HG02943 (cell line): ENCODE measurements around the gene EML3.
"Not testable (repeated sequence)": the region's sequence is repeated elsewhere in the genome, so short reads cannot be mapped to it uniquely, and the experiment has no call there.

Experiments used
- ATAC-seq: cut with Tn5 transposase; IDR thresholded peaks from one replicate; pipeline ENCODE4 v1.9.1; 2021; ENCODE audit warnings: mild to moderate bottlenecking, low read depth, moderate library complexity; ENCODE audit not compliant: unreplicated experiment

Gene EML3

DNA sequence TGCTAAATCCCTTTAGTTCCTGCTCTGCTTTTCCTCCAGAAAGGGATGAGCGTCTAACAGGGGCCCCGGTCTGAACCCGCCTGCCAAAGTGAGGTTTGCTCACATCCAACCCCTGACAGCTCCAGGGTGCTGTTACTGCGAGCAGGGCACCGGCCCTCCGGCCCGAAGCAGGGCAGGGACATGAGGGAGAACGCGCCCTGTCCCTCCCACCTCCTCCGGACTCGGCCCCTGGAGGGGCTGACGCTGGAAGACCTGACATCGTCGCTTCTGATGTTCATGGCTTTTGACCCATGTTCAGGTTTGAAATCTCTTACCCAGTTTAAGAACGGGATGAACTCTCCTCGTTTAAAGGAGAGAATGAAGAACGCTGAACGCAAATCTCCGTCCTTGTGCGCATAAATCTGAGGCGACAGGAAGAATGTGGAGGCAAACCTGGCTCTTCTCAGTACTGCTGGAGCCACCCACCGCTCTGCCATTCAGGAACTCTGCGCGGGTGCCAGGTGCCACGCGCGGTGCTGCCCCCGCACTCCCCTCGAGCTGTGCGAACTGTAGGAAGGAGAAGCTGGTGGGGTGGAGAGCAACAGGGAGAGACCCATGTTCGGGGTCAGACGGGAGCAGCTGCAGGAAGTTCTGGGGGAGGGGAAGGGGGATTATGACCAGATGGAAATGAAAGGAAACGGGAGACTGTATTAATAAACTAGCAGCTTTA is 38.1 kb downstream of the EML3 start:
- ATAC-seq = peak; percentile 9

DNA sequence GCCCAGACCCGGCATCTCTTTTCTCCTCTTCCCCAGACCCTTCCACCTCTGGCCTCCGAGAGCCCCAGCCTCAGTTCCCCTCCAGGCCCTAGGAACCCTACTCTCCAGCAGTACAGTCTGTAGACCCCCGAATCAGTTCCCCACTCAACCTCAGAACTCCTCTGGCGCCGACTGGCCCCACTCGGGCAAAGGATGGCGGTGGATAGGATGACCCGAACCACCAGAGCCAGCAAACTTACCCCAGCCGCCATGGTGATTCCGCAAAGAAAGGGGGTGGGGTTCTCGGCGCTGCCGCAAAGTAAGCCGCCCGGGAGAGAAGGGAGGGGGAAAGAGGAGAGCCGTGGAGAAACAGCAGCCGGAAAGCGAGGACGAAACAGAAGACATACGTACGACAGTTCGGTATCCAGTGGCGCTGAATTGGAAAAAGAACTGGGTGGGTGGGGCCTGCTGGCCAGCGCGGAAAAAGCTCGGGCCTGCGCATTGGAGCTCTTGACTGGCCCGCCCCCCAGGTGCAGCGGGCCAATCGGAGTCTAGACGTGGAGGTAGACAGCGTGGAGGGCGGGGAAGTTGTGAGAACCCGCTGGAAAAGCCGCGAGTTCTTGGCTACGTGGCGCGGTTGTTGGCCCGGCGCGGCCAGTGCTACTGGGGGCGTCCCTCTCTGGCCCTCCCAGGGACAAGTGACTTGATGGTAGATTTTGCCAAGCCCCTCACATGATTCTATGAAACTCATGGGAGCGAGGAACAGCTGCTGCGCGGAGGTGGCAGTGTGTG is 38.8 kb downstream of the EML3 start, which contains the start of gene EEF1G:
Gene EEF1G, minus strand, starts transcription at position 300 of the 771 bp plus-strand sequence. Its CDS starts 49 bp downstream, at position 251.
- peak; percentile 91 for ATAC-seq

DNA sequence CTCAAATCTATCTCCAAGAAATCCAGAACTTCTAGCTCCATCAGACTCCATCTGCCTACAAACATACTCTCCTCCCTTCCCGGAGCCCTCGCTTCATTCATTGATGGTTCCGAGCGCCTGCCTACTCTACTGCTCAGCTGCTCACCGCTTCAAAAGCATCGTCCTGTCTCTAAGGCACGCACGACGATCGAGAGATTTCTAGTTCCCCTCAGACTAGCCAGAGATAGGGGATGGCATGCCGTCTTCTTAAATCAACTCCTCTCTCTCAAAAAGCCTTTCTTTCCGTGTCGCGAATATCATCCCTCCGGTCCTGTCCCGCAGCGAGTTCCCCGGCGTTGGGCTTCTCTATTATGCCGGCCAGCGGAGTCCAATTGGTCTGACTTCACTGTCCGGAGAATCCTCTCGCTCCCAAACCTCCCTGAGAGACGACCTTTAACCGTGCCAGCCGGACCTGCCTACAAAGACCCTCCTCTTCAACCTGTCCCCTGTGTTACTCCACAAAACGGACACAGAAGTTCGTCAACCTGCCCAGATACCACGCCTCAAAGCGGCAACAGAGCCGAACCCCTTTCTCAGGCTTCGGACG is 39.5 kb downstream of the EML3 start:
- ATAC-seq = no peak

DNA sequence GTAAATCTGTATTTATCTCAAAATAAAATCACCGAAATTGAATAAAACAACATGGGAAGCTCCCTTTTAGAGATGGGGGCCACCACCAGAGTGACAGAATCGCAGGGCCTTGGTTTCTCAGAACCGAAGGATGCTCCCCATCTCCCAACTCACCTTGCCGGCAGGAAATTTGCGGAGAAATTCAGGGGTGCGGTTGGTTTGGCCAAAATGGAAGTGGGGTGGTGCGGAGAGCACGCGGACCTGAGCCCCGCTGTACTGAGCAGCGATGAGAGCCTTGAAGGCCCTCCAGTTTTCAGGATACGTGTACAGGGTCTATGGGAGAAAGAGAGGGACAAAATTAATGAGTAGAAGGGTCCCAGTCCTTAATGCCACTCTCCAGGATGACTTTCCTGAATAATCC is 40.1 kb downstream of the EML3 start:
- ATAC-seq = no peak

DNA sequence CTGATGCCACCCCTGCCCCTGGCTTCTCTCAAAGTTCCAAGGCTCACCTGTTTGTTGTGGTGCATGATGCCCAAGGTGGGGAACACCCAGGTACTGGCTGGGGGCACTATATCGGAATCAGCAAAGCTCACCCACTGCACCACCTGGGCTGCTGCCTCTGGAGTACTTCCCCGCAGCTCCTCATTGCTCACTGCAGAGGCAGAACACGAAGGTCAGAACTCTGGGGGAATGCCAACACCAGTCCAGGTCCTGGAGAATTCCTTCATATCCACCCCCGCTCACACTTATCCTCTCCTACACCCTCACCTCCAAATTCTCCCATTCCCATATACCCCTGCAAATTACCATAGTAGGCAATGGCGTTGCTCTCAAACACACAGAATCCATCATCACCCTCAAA is 41.1 kb downstream of the EML3 start:
- not testable (repeated sequence) for ATAC-seq

DNA sequence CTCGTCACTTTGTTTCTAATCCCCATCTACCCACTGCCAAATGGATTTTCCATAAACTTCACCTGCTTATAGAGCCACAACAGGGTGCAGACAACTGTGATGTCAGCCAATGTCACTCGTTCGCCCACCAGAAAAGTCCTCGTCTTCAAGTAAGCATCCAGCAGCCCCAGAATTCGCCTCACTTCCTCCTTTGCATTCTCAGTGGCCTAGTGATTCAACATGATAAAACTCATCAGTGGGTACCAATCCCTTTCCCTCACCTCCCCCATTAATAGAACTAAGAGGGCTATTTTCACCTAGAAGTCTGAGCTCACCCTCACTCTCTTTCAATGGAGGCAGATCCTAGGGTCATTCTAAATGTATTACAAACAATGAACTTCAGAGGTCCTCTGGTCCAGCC is 41.7 kb downstream of the EML3 start:
- not testable (repeated sequence) for ATAC-seq

DNA sequence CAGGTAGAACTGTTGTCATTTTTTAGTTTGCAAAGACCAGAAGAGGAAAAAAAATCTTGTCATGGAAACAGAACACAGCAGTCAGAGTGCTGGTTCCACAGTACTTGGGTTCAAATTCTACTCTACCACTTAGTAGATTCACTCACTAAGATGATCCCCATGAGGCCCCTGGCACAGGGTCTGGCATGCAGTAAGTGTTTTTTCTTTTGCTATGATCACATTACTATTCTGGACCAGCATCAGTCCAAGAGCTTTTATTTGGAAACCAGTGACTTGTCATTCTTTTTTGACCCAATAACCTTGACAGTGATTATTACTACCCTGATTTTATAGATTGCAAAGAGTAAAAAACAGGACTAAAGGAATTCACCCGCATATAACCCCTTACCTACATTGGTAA is 43.0 kb downstream of the EML3 start:
- ATAC-seq = no peak

DNA sequence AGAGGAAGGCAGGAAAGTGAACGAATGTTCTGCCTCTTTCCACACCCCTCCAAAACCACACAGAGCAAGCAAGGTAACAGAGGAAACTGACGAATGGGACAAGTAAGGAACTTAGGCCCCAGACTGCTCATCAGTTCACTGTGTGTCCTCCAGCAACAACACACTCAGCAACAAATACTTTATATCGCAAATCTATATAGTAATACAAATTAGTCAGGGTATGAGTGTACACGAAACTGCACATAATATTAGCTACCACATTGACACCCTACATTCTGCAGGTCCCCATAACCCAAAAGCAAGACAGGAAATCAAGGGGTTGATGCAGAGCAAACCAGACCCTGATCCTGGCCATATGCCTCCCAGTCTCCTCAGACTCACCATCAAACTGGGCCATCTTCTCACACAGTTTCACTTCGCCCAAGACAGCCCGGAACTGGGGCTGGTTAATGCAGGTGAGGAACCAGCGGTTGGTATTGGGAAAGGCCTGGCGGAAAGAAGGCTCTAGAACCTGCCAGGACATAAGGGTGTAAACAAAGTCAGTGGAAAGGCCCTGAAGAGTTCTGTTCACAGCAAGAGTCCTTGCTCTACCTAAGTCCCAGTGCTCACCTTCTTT is 45.4 kb downstream of the EML3 start:
- no peak for ATAC-seq

DNA sequence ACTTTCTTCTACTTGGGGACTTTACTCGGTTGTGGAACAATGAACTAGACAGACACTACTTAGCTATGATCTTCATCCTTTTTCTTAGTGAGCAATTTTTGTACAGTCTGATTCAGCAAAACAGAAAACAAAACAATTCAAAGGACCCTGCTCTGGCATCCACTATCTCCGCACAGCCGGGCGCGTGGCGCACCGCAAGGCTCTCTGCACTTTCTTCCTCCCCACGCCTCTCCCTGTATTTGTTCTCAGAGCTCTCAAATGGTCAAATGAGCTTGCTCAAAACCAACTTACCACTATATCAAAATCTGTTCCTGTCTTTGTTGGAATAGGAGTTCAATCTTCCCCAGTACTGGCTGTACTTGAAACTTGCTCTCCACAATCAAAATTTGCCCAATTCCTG is 46.3 kb downstream of the EML3 start:
- no peak for ATAC-seq

DNA sequence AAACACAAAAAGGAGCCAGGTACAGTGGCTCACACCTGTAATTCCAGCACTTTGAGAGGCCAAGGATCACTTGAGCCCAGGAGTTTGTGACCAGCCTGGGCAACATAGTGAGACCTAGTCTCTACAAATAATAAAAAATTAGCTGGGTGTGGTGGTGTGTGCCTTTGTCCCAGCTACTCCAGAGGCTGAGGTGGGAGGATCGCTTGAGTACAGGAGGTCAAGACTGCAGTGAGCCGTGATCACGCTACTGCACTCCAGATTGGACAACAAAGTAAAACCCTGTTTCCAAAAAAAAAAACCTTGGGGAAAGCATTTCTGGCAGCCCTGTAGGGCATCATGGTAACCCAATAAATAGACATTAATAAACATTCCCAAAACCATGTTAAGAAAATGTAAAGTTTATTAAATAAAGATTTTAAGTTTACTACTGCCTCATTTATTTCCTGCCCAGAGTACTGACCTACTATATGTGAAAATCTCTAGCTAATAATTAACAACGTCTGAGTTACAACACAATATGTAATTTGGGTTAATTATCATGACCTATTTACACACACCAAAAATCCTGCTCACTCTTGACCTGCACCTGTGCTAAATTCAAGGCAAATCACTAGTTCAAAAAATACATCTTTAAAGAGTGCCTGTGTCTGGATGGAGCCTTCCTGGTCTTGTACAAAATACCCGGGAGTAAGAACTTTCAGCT is 47.3 kb downstream of the EML3 start:
- no peak for ATAC-seq

DNA sequence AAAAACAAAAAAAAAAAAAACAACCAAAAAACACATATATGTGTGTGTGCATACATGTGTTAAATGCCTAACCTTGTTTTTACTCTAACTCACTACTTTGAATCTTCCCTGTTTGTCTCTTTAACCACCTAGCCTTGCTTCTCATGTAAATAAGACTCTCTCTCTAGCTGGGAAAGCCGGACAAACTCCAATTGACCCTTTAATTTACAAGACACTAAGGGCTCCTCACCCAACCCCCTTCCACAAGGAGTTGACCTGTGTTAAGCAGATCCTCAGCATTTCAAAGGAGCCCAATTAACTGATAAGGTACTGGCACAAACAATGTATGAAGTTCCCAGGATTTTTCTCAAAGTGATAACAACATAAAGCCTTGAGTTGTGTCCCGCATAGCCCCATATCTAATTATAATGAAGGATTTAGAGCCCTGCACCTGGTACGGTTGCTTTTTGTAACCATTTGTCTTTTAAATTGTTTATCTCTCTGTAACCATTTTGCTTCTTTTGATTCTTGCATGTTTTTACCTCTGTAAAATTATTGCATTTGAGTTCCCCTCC is 50.8 kb downstream of the EML3 start:
- not testable (repeated sequence) for ATAC-seq

DNA sequence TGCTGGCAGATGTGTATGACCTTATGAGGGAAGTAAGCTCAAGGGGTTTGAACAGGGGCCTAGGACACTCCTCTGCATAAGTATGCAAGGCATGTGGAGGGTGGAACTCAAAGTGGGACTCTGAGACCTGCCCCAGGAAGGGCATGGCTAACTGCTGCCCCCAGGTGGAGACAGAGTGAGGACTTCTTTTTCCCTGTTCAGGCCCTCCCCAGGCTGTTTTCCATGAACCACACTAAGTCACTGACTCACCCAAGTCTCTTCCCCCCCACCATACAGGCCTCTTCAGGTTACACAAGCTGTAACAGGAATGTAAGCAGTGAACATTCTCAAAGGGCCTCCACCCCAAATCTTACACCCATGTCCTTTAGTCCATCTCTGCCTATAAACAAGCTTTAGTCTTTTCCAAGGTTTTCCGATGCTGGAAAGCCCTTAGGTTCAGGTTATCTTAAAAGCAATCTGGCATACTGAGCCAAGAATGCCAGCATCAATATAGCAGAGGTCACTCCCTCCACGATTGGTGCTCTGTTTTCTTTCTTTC is 51.9 kb downstream of the EML3 start:
- no peak for ATAC-seq

DNA sequence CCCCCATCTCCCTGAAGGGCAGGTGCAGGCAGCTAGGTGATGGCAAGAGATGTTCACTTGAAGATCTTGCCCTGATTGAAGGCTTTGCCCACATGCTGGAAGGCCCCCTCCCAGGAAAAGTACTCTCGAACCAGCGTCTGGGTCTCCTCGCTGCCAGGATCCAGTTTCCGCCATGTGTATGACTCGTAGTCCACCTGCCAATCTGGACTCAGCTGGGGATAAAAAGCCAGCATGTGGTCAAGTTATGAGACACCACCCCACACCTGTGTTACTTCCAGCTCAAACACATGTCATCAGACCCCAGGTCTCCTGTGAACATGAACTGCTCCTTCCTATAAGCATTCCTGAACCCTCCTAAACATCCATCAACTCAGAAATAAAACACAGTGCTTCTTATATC is 52.9 kb downstream of the EML3 start:
- not testable (repeated sequence) for ATAC-seq

DNA sequence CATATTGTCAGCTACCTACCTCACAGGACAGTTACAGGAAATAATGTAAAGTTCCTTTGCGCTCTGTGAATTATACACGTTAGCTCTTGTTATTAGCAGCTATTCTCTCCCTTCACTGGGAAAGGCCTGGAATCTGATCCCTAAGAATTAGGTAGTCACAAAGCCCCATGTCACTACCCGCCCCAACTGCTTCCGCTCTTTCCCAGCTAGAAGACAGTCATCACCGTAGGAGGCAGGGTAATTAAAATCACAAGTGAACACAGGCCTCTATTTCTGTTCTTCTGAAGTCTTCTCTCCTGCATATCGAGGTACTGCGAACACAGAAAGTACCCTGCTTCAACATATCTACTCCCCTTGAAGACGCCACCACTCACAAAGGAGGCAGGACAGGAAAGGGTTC is 53.4 kb downstream of the EML3 start:
- ATAC-seq = no peak

DNA sequence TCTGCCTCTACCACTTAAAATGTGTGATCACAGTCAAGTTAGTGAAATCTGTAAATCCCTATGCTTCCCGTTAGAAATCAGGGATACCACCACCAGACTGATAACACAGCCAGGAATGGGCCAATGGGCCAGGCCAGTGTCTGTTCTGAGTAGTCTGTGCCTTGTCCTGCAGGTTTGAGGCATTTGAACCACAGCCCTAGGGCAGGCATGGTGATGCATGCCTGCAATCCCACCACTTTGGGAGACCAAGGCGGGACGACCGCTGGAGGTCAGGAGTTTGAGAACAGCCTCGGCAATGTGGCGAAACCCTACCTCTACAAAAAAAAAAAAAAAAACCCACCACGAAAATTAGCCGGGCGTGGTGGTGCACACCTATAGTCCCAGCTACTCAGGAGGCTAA is 53.9 kb downstream of the EML3 start:
- no peak for ATAC-seq

DNA sequence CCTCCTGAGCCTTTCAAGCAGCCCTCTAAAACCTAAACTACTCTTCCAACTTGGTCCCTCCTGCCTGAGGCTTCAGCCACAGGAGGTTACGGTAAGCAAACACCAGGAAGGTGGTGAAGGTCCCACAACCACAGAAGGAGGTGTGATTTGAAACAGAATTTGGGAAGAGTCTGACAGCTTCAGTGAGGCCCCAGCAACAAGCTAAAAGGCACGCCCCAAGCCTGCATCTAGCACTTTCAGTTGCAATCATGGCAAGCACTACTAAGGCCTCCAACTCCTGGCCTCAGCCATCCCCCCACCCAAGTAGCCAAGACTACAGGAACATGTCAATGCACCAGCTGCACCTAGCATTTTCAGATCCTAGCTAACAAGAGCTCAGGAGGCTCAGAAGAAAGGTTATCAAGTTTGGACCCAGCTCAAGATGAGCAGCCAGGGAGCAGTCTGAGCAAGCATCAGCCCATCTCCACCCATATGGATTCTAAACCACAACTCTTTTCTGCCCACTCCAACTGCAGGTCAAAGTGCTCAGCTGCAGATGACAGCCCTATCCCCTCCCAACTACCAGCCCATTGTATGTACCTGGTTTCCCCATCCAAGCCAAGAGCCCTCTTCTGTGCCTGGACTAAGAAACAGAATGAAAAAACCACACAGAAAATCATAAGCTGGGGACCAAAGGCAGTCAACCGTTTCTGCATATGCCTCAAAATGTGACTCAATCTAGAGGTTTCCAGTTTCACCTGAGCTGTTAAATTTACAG is 55.5 kb downstream of the EML3 start:
- peak; percentile 26 for ATAC-seq

DNA sequence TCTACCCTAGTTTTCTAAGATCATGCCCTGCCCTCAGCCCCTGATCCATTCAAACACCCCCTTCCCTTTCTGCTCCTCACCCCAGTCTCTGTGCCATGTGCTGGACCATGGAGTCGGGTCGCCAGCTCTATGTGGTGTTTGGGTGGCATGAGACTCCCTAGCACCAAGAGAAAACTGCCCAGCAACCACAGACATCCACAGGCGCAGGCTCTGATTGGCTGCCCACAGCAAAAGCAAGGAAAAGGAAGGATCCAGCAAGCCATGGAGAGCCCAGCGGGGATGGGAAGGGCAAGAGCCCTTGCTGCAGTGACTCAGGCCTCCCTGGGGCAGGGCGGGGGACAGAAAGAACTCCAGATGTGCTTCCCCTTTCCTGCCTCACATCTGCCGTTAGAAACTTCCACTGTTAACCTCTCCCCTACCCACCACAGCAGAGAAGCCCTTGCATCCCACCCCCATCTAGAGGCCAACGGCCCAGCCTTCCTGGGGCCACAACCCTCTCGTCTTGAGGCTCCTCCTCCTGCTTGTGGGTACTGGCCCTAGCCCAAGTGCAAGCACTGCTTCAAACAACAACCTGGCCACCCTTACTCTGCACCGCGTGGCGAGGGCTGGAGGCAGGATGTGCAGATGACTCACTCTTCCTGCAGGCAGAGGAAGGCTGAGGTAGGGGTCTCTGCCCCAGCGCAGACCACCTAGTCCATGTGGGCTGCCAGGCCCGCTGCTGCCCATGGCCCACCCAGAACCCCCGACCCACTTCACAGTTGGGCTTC is 56.3 kb downstream of the EML3 start:
- ATAC-seq = peak; percentile 44

DNA sequence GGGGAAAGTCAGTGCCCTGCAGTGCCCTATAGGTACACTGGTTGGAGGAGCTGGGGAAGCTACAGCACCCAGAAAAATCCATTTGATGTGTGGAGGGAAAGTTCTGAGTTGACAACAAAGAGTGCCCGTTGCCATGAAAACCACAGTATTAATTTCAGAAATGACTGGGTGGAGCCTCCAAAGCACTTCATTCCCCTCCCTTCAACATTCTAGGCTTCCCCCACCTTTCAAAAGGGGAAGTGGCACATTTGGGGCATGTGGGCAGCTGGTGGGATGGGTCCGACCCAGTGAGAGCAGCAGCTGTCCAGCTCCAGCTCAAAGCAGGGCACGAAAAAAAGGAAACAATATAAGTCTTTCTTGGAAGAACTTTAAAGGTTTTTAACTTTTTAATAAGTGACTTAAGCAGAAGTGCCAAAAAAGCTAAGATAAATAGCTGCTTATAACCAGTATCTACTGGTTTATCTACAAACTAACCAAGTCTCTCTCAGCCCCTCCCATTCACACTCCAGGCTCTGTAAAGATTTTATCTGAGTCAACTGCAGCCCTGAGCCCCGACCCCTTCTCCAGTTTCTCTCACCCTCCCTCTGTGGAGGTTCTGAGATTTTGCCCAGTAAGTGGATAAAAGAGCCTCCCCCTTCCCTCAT is 57.0 kb downstream of the EML3 start:
- ATAC-seq = no peak
